Fibroblast of peridontal ligament (primary cell): ENCODE data around the gene SUGP1.
A peak's percentile ranks its signal among the peaks of the same experiment; 100 is the strongest.
"Not testable (repeated sequence)": the region's sequence is repeated elsewhere in the genome, so short reads cannot be mapped to it uniquely, and the experiment has no call there.

Experiments
- DNase-seq: peaks from one replicate; pipeline ENCODE4 v3.0.0-alpha.2; 2010; ENCODE audit errors: extremely low read depth

SUGP1 gene

GRCh38 chr19:19267305-19267704, 53.0 kb downstream of the SUGP1 start:
- no peak for DNase-seq

DNA sequence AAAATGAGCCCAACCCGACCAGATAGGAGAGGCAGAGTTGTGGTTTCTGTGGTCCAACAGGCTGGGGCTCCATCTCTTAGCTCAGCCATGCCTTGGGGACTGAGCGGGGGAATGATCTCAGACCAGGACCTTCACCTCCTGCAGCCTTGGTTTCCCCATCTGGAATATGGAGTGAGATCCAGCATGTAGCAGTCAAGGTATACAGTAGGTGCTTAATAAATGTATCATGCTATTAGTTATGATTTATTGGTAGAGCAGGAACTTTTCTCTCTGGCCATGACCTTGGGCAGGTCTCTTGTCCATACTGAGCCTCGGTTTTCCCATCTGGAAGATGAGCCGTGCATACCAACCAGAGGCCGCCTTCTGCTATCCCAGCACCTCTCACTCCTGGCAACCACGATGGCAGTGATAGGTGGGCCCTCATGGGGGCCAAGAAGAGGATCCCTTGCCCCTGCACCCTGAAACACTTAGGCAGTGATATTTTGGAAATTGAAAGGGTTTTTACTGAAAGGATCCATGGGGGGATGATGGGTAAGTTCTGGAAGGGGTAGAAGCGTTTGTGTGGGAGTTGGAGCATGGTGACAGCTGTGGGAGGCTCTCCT, 56.3 kb downstream of the SUGP1 start:
- no peak for DNase-seq

- DNase-seq, result no peak
These were observed 57.9 kb downstream of the SUGP1 start for GRCh38 chr19:19262190-19263057.

DNA sequence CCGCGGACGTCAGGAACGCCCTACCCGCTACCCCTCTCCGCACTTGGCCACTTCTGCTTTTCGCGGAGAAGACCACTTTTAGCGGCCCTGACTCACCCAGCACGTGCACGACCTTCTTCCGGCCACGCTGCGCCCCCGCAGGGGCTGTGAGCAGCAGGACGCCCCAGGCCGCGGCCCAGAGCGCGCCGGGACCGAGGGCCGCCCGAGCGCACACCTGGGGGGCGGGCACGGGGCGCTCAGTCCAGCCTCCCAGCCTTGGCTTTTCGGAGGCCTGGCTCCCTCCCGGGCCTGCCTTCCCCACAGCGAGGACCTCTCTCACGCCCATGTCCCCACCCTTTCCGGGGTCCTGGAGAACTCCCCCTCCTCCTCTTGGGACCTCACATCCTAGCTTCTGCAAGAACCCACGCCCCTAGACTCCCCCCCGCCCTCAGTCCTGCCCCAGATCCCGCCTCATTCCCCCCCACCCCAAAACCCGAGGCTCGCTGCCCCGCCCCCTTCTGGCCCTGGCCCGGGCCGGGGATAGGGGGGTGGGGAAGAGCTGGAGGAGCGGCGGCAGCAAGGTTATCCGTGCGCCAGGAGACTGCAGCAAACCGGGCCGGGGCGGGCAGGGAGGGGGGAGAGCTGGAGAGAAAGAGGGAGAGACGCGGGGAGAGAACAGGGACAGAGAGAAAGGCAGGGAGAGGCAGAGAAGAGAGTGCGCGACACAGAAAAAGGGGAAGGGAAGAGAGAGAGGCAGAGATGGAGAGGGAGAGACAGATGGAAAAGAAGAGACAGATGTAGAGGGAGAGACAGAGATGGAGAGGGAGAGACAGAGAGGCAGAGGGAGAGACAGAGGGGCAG, 58.7 kb downstream of the SUGP1 start:
- DNase-seq, result no peak

- DNase-seq, result no peak
These were observed 59.7 kb downstream of the SUGP1 start for GRCh38 chr19:19260417-19261214.

- peak; percentile 4 for DNase-seq
These were observed 60.6 kb downstream of the SUGP1 start for GRCh38 chr19:19259741-19260140.

- no peak for DNase-seq
These were observed 61.5 kb downstream of the SUGP1 start for GRCh38 chr19:19258589-19259338.

GRCh38 chr19:19257836-19258588, 62.3 kb downstream of the SUGP1 start:
- DNase-seq, result no peak

GRCh38 chr19:19257137-19257536, 63.2 kb downstream of the SUGP1 start:
- no peak for DNase-seq

GRCh38 chr19:19256072-19256969, 64.0 kb downstream of the SUGP1 start:
- DNase-seq, result no peak

- not testable (repeated sequence) for DNase-seq
These were observed 66.9 kb downstream of the SUGP1 start for GRCh38 chr19:19253409-19253808.

DNA sequence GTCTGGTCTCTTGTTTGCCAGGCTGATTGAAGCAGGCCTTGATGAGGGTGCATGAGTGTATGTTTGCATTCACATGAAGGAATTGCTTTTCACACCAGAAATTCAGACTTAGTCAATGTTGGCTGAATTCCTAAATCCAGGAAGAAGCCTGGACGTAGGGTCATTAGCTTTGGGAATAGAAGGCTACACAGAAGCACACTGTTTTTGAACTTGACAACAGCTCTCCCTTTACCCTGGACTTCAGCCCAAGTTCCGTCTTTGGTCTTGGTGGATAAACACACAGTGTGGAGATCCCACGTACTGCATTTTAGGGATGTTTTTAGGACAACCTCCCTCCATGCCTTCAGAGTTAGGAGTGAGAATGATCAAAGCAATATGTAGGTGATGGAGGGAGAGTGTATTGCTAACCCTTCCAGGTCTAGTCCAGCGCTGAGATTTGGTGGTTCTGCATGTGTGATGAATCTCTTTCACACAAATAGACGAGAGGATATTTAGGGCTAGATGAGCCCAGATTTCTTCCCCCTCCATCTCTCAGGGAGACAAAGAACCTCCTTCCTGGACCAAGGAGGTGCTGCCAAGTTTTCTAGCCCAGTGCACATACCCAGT, 70.0 kb downstream of the SUGP1 start:
- DNase-seq, result no peak

GRCh38 chr19:19240476-19240875, 79.8 kb downstream of the SUGP1 start:
- DNase-seq, result no peak

- no peak for DNase-seq
These were observed 80.6 kb downstream of the SUGP1 start for GRCh38 chr19:19239675-19240074.

DNA sequence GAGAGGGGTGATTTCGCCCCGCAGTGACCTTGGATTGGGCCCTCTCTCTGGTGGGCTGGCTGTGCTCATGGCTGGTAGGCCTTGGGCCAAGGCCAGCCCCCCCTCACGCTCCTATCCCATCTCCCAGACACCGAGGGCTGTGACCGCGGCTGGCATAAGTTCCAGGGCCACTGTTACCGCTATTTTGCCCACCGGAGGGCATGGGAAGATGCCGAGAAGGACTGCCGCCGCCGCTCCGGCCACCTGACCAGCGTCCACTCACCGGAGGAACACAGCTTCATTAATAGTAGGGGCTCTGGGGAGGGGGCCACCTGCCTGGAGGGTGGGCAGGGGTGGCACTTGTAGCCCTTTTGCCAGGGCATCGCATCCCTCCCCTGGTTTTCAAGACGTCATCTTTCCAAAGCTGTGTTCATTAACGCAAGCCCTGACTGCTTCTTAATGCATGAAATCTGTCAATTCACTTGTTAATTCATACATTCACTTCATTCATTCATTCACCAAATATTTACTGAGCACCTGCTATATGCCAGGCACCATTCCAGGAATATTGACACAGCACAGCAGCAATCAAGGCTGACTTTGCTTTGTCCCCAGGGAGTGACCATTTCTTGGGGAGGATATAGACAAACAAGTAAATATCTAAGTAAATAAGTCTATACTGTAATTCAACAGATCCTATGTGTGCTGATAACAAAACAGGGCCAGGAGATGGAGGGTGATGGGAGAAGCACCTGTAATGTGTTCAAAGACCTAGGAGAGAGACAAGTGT, 82.0 kb downstream of the SUGP1 start:
- no peak for DNase-seq

DNA sequence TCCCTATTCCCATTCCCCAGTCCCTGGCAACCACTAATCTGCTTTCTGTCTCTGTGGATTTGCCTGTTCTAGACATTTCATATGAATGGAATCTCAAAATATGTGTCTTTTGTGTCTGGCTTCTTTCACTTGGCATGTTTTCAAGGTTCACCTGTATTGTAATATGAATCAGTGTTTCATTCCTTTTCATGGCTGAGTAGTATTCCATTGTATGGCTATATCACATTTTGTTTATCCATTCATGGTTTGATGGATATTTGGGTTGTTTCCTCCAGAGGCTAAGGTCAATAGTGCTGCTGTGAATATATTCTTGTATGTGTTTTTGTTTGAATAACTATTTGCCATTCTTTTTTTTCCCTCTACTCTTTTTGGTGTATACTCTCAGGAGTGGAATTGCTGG, 84.1 kb downstream of the SUGP1 start:
- no peak for DNase-seq

- DNase-seq, result no peak
These were observed 86.0 kb downstream of the SUGP1 start for GRCh38 chr19:19234220-19234816.
